Measurements from ENCODE around the gene MRAP. TPM values are rescaled to one million over a fixed set of nuclear protein-coding genes. Genes with fewer than 3 reads are reported as not detected.
A peak's percentile ranks its signal among the peaks of the same experiment; 100 is the strongest.
"Not testable (repeated sequence)": the region's sequence is repeated elsewhere in the genome, so short reads cannot be mapped to it uniquely, and the experiment has no call there.

Gene MRAP
- total RNA-seq (2014; rRNA removed; shearing (Covaris generic)), result not detected in 2 replicates

GRCh38 chr21:32298658-32299081, at the start of gene MRAP:
Gene MRAP (plus strand): TSS chr21:32298855. CDS start chr21:32298972, 117 bp downstream.
- no peak for DNase-seq (ENCODE audit: low spot score)

GRCh38 chr21:32249511-32250280, 49.0 kb upstream of the MRAP start:
- DNase-seq (ENCODE audit: low spot score), result no peak

GRCh38 chr21:32252136-32252535, 46.5 kb upstream of the MRAP start:
- DNase-seq (ENCODE audit: low spot score), result no peak

GRCh38 chr21:32253215-32253641, 45.4 kb upstream of the MRAP start:
- no peak for DNase-seq (ENCODE audit: low spot score)

- DNase-seq (ENCODE audit: low spot score), result no peak
Measured at GRCh38 chr21:32256251-32256650, 42.4 kb upstream of the MRAP start.

GRCh38 chr21:32256873-32257620, 41.6 kb upstream of the MRAP start:
- DNase-seq (ENCODE audit: low spot score), result no peak

GRCh38 chr21:32257962-32258785, 40.5 kb upstream of the MRAP start:
- DNase-seq (ENCODE audit: low spot score), result peak; percentile 83

- DNase-seq (ENCODE audit: low spot score), result not testable (repeated sequence)
Measured at GRCh38 chr21:32258786-32259048, 39.9 kb upstream of the MRAP start.

- no peak for DNase-seq (ENCODE audit: low spot score)
Measured at GRCh38 chr21:32260130-32260529, 38.5 kb upstream of the MRAP start.

GRCh38 chr21:32261929-32262328, 36.7 kb upstream of the MRAP start:
- DNase-seq (ENCODE audit: low spot score), result no peak

GRCh38 chr21:32265321-32265720, 33.3 kb upstream of the MRAP start:
- DNase-seq (ENCODE audit: low spot score), result not testable (repeated sequence)

- no peak for DNase-seq (ENCODE audit: low spot score)
Measured at GRCh38 chr21:32270748-32271147, 27.9 kb upstream of the MRAP start.

- no peak for DNase-seq (ENCODE audit: low spot score)
Measured at GRCh38 chr21:32276671-32277070, 22.0 kb upstream of the MRAP start.

- DNase-seq (ENCODE audit: low spot score), result peak; percentile 5
Measured at GRCh38 chr21:32278103-32278502, 20.6 kb upstream of the MRAP start.

- peak; percentile 95 for DNase-seq (ENCODE audit: low spot score)
Measured at GRCh38 chr21:32278518-32279376, 19.9 kb upstream of the MRAP start, which contains the start of gene MIS18A. Gene MIS18A (minus strand): TSS chr21:32279049. CDS start chr21:32279014, 35 bp downstream.

GRCh38 chr21:32279377-32279680, 19.3 kb upstream of the MRAP start:
- no peak for DNase-seq (ENCODE audit: low spot score)

- DNase-seq (ENCODE audit: low spot score), result no peak
Measured at GRCh38 chr21:32281531-32281930, 17.1 kb upstream of the MRAP start.

GRCh38 chr21:32282992-32283391, 15.7 kb upstream of the MRAP start:
- DNase-seq (ENCODE audit: low spot score), result no peak

- DNase-seq (ENCODE audit: low spot score), result no peak
Measured at GRCh38 chr21:32285476-32285875, 13.2 kb upstream of the MRAP start.

GRCh38 chr21:32297449-32297848, 1.2 kb upstream of the MRAP start:
- no peak for DNase-seq (ENCODE audit: low spot score)

- no peak for DNase-seq (ENCODE audit: low spot score)
Measured at GRCh38 chr21:32298148-32298559, 501 bp upstream of the MRAP start.
